Activated CD4-positive, CD25-positive, alpha-beta regulatory T cell (primary cell): ENCODE results near the gene TMBIM1.
"Not testable (repeated sequence)": the region's sequence is repeated elsewhere in the genome, so short reads cannot be mapped to it uniquely, and the experiment has no call there.

Source experiments
- DNase-seq, 4 experiments: peaks; one replicate each; lab custom pipeline; 2025; lab: John Stamatoyannopoulos, UW

TMBIM1 gene

DNA sequence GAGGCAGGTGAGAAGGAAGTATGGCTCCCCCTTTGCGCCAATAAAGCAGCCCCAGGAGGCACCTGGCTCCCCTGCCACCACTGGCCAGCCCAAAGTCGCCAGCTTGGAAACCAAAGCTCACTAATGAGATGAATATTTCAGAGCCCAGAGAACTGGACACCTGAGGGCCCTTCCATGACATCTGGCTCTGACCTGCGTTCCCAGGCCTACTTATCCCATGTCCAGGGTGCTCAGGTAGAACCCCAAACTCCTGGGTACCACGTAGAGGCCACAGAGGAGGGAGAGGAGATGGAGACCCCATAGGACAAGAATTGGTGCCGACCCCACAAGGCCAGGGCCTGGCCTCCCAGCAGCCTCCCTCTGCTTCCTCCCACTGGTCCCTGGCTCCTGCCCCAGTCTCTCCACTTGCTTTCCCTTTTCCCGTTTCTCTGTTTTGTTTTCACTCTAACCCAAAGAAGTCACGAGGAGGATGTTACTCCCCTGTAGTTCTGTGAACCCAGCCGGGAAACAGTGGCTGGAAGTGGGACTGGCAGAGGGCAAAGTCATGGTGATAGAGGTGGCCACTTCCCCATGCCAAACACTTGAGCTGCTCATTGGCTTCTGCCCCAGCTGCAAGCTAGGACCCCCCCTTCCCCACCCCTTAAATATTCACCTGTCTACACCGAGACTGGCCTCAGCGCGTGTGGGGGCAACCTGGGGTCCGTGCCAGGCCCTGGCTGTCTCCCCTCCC, 820 bp downstream of the TMBIM1 start:
- DNase-seq: no peak

DNA sequence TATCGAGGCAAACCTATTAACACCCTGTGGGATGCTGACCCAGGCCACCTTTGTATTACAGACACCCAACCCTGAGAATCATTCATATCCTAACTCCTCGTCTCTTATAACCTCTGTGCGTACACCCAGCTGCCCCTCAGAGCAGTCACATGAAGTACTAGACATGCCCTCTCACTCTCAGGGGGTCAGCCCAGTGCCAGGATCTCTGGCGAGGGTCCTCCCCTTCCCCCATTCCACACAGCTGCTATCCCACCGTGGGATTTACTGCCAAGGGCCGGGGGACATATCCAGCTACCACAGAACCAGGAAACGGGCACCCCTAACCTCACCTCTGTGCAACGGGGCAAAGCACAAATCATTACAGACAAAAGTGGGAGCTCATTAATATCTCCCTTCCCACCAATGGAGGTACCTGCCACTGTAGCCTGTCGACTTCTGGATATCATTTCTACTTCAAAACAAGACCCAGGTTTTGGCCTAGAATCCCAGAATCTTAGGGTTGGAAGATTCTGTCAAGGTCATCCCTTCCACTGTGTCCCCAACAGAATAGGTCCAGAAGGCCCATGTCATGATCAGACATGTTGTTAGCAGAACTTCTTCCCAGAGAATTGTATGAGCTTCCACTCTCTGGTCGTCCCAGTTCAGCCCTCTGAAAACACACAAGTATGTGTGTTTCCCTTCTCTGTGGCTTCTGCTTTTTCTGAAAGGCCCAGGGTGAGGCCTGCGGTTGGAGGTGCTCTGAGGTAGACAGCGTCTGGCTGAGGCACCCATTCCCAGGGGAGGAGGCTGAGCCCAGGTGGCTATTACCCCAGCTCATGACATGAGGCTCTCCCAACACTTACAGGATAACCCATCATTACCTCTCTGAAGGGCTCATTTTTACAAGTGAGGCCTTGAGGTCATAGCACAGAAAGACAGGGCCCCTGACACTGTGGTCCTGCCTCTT, 1.7 kb downstream of the TMBIM1 start:
- DNase-seq: no peak

DNA sequence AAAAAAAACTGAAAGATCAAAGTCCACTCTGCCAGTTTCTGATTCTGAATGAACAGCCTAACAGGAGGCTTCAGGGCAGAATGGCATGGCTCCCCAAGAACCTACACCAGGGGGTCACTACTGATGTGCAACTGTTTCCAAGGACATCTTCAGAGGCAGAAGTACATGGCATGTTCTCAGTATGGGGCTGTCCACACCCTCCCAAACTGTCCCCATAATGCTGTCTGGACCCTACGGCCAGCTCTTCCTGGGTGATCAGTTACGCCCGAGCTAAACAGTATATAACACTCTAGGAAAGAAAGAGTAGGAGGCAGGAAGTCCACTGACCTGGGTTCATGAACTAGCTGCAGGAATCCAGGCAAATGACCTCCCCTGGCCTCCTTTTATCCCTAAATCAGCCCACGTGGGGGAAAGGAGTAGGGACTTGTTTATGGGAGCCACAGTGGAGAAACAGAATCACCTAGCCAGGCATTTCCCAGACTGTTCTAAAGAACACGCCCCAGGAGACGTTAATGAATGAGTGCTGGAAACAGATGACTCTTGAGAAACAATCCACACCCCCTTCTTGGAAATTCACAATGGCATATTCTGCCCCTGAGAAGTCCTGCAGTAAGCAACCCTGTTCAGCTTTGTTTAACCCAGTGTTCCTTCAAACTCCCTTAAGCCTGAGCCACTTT, 2.5 kb downstream of the TMBIM1 start:
- DNase-seq: no peak

DNA sequence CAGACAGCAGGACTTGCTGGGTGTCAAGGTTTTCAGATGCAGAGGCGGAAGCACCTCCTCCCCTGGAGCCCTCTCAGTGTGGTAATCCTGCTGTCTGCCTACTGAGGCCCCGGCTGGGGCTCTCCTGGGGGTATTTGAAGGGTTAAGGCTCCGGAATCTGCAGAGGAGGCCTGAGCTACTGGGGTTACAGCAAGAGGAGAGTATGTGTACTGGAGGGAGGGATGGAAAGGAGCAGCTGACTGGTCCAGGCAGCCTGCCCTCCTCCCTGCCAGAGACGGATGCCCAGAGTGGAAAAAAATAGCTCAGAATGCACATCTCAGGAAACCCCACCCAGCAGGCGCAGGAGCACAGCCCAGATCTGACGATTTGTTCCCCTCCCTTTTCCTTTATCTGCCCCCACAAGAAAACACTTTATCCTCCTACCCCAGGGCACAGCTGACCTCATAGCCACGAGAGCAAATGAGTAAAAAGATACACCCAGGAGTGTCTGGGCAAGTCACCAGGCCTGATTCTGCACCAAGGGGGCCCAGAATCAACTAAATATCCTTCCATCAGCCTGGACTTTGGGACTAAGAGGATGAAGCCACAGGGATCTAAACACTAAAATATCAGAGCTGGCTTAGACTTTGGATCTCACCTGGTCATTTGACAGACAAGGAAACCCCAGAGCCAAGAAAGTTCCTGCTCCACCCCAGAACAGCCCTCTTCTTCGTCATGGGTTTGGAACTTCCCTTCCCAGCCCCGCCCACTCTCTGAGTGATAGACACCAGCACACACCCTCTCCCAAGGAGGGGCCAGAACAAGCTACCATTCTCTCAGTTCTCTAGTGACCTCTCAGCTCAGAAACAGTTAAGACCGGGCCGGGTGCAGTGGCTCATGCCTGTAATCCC, 5.5 kb downstream of the TMBIM1 start:
- peak in 3 of 4 experiments; percentile 30 to 35 (median 32) for DNase-seq

DNA sequence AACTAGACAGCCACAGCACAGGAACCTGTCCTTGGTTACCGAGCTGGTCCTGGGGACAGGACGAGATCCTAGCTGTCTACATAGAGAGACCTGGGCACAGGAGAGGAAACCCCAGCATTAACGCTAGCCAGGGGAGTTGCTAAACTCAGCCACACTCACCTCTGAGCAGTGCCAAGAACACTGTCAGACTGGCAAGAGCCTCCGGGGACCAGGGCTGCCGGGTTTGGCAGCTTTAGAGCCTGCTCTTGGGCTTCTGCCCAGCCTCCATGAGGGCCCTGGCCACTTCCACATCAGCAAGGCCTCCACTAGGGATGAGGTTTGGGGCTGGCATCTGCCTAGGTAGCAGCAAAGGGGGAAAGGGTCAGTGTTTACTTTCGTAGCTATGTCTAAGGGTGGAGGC, 6.7 kb downstream of the TMBIM1 start:
- DNase-seq: no peak

DNA sequence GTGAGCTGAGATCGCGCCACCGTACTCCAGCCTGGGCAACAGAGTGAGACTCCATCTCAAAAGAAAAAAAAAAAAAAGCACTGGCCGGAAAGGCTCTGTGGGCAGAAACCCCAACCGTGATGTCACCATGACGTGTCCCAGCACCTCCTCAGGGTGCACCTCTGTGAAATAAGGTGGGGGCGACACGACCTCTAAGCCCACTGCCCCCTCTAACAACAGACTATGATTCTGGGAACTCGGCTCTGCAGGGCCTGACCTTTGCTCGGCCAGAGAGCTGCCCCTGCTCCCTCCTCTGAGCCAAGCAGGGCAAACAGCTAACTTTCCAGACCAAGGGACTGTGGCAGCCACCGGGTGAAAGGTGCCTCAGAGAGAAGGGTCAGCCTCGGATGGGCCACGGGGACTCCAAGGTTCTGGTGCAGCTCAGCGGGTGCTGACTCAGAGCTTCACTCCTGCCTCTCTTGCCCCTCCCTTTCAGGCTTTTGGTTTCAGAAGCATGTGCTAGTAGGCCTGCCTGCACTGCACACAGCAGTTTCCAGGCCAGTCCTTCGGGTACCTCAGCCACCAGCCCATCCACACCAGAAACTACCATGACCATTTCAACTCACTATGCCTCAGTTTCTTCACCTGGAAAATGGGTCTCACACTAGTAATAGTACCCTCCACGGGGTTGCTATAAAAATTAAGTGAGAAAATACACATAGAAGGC, 8.0 kb downstream of the TMBIM1 start:
- DNase-seq: peak in 3 of 4 experiments; percentile 16 to 30 (median 26)

DNA sequence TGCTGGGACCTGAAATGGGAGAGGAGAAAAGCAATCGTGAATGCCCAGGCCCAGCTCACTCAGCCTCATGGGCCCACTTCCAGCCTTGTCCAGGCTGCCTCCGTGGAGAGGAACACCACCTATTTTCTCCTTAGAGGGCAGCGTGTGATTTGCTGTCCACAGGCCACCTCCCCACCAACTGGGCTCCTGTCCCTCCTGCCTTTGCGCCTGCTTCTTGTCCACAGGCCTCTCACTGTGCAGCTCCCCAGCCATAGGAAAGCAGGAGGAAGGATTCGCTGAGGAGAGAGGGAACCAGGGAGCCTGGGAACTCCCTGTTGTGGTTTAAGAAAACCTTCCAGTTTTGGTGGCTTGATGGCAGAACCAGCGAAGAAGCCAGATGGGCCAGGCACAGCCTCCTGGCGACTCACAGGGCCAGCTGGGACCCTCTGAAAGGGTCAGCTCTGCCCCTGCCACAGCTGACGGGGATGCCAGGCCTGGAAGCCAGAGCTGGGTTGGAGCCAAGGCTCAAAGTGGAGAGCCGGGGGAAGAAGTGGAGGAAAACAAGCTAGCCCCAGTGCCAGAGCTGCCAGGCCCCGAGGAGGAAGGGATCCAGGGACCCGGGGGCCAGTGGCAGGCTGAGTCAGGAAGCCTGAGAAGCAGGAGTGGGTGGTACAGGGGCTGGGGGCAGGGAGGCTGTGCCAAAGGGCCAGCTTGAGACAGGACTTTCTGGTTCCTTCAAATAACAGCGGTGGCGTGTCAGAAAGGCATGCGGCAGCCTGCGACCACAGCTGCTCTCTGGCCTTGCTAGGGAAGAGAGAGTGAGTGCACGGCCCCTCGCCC, 9.9 kb downstream of the TMBIM1 start:
- no peak for DNase-seq

DNA sequence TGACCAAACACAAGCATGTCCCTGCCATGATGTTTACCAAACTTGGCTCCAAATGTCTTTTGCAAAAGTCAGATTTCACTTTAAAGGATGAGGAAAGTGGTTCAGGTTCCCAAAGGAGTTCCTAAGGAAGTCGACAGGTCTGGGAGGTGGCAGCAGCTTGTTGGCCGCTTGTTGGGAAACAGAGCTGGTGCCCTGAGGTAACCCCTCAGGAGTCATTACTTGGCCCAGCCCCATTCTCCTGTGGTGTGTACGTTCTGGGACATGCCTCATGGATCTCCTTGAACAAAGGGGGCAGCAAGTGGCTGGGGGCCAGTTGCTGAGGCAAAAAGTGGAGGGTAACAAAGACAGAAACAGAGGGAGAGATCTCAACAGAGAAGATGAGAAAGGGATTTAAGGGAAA, 10.9 kb downstream of the TMBIM1 start:
- no peak for DNase-seq

DNA sequence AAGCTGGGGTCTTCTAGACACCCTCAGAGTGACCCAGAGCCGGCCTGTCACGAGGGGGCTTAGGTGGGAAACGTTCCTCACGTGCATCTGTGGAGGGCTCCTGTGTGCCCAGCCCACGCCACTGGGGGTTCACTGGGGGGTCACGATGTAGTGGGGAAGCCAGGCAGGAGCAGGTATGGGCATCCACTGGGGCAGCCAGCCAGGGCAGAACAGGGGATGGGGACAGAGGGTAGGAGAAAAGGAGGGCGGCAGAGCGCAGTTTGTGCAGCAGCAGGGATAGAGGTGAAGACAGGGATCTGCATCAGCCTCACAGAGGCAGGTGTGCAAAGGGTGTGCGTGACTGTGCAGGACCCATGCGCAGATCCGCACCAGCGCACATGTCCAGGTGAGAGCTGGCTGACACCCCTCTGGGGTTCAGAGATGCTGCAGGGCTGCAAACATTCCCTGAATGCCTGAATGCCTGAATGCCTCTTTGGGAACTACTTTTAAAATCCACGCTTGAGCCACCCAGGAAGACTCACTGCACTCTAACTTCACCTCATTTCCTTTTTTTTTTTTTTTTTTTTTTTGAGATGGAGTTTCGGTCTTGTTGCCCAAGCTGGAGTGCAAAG, 11.9 kb downstream of the TMBIM1 start:
- no peak for DNase-seq

DNA sequence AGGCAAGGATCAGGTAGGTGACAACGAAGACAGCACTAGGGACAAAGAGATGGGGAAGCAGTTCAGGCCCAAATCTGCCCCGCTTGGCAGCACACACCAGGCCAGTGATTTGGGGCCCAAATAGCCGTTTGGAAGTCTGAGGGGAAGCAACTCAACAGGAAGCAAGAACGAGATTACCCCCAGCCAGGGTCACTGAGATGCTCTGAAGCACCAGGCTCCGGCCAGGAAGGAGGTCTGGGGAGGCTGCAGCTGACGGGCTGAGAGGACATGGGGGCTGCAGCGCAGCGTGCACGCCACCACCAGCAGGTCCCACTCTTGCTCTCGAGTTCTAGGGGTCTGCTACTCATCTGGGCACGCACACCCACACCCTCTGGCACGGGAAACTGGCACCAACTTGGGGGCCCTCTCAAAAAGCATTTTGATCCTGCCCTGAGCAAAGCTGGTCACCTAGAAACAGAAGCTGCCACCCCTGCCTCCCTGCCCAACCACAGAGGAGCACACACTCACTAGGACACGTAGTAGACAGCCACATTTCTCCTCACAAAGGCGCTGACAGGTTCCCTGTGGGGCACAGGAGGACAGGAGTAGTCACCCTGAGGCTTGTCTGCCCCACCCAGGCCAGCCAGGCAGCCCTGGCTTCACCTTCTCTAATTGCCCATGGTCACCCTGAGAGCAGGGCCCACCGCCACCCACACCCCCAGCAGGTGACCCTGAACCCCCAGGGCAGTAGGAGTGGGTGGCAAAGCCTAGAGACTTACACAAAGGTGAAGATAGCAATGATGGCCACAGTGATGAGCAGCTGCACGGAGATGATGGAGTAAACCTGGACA, 13.6 kb downstream of the TMBIM1 start:
- no peak for DNase-seq

DNA sequence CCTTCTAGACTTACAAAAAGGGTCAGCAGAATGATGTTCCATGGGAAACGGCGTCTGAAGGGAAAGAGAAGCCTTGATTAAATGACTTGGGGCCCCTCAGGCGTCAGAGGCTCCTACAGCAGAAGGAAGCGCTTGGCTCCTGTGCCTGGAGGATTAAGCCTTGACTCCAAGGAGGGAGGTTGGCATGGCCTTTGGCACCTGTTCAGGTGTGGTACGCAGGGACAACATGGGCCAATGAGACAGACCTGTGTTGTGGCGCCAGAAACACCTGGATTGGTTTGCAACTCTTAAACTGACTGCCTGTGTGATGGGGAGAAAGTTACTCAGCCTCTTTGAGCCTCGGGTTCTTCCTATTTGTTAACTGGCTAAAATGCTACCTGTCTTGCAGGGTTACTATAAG, 14.4 kb downstream of the TMBIM1 start:
- DNase-seq: no peak

DNA sequence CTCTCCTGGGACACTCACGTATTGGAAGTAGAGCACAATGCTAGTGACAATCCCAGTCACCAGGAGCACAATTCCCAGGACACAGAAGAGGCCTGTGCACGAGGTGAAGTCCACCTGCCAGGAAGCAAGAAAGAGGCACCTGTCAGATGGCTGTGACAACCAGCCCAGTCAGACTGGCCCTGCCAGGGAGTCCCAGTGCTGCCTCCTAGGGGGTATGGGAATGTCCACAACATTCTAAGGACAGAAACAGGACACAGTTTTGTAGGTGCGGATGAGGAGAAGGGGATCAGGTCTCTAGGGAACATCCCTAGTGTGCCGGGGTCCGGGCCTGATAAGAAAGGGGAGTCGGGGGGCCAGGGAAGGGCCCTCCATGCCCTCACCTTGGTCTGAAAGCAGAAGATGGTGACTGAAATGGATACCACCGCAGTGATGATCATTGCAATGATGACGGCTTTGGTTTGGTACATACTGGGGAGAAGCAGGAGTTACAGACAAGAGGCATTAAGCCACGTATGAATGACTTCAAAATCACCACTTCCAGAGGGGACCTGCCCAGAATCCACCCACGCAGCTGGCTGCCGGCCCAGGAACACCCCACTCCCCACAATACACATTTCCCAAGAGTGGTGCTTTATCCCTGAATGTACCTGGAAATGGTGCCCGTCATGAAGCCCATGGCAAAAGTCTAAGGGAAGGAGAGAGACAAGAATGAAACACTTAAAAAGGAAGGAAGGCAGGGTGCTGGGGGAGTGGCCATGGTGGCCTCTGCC, 15.1 kb downstream of the TMBIM1 start:
- no peak for DNase-seq

DNA sequence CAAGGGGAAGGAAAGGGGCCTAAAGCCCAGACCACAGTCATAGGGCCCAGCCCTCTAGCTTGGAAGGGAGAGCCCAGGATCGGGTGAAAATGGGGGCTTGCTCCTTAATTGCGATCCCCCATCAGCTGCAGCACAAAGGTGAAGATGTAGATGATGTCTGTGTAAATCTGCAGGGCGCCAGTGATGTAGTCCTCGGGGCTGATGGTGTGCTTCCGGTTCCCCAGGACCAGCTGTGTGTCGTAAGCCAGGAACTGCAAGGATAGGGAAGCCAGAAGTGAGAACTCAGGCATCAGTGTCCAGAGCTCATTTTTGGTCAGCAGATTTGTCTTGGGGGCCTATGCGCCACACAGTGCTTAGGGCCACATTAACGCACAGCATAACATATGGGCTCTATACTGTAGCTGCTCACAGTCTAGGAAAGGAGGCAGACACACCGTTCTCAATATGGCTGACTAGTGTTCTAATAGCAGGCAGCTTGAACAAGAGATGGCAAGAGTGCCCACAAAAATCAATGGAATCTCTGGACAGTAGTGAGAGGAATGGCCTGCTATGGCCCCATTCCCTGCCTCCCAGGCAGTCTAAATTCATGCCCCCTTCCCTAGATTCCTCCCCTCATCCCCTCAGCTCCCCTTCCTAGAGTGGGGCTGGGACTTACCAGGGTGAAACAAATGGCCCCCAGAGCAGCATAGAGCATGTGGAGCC, 16.8 kb downstream of the TMBIM1 start:
- DNase-seq: no peak

DNA sequence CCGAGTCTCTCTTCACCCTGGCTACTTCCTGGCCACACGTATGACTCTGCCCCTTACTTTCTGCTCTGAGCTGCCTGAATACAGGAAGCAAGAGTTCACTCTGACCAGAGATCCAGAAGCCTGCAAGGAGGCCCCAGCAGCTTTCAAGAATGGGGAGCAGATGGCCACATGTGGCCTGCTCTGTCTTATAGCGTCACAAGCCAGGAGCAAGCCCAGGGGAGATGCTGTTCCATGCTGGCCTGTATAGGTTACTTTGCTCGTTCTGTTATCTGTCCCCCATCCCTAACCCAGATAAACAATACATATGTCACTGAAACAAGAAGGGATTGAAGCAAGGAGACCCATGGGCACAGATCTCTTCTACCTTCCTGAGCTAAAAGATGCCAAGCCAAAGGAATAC, 17.7 kb downstream of the TMBIM1 start:
- DNase-seq: no peak

DNA sequence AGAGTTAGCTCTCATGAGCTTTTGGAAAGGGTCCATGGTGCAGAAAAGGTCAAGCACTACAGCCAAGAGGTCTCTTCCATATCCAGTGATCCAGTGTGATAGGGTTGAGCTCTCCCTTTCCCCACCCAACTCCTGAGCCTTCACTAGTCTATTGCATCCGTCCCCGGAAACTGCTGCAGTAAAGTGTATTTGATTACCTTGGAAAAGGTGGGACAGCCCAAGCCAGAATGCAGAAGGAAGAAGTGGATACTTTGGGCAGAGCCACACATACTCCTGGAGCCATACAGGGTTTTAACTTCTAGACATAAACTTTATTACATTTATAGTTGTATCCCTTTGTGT, 18.4 kb downstream of the TMBIM1 start:
- no peak for DNase-seq

DNA sequence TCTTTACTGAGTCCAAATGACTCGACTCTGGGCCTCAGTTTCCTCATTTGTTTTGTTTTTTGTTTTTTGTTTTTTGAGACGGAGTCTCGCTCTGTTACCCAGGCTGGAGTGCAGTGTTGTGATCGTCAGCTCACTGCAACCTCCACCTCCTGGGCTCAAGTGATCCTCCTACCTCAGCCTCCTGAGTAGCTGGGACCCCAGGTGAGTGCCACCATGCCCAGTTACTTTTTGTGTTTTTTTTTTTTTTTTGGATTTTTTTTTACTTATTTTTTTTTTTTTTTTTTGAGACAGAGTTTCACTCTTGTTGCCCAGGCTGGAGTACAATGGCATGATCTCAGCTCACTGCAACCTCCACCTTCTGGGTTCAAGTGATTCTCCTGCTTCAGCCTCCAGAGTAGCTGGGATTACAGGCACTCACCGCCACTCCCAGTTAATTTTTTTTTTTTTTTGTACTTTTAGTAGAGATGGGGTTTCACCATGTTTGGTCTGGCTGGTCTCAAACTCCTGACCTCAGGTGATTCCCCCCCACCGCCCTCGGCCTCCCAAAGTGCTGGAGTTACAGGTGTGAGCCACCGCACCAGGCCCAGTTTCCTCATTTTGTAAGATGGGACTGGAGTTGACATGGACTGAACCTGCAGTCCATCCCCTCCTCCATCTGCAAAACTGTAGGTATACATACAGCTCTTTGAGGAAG, 18.9 kb downstream of the TMBIM1 start:
- DNase-seq: not testable (repeated sequence)
